Caco-2 (cell line): Measurements from ENCODE around the gene TBC1D25. TPM values are rescaled to one million over a fixed set of nuclear protein-coding genes. Genes with fewer than 3 reads are reported as not detected.

Source experiments
- BruUV-seq: library from RNA; stranded (reverse); fragments of 400-500 nt; replicated peaks from 2 replicates; lab custom pipeline; 2021; lab: Mats Ljungman, UMichigan
- CTCF ChIA-PET: fragments of 300-600 bp; sonication (Branson Sonifier 250); formaldehyde crosslinking; loops from one replicate; lab custom pipeline; 2022; ENCODE audit warnings: antibody characterized with exemption; lab: Charles Lee
- POLR2A ChIA-PET: fragments of 300-600 bp; sonication (Branson Sonifier 250); formaldehyde crosslinking; loops from one replicate; lab custom pipeline; 2022; ENCODE audit warnings: antibody characterized with exemption; lab: Charles Lee
- DNase-seq, 2 experiments: peaks; one replicate each; pipeline versions ENCODE4 v3.0.0 to v3.0.0-alpha.2; 2020 to 2022
- H3K27me3 ChIP-seq: replicated peaks from 2 replicates; pipeline ENCODE4 v1.6.0; 2011; ENCODE audit warnings: low read length; ENCODE audit not compliant: control insufficient read depth, insufficient read depth
- H3K36me3 ChIP-seq: 2 replicates; pipeline ENCODE4 v1.5.1; 2011; ENCODE audit warnings: low read length; ENCODE audit not compliant: control insufficient read depth, insufficient read depth
- H3K4me1 ChIP-seq: fragments of 250-450 bp; sonication (Bioruptor Pico); 2 replicates; pipeline ENCODE4 v1.5.1; 2020; ENCODE audit warnings: mild to moderate bottlenecking
- H3K4me3 ChIP-seq: 2 replicates; pipeline ENCODE4 v1.5.1; 2011; ENCODE audit warnings: low read depth, mild to moderate bottlenecking, control low read depth, low read length
- H3K9me3 ChIP-seq: fragments of 250-450 bp; sonication (Bioruptor Pico); 2 replicates; pipeline ENCODE4 v1.5.1; 2020; ENCODE audit warnings: mild to moderate bottlenecking, moderate library complexity
- H3K27ac Mint-ChIP-seq: one replicate; pipeline ENCODE4 v1.8.0; 2022; ENCODE audit warnings: mixed read lengths; ENCODE audit not compliant: unreplicated experiment
- H3K27me3 Mint-ChIP-seq: one replicate; pipeline ENCODE4 v1.8.0; 2022; ENCODE audit warnings: mixed read lengths; ENCODE audit not compliant: insufficient read depth, unreplicated experiment
- H3K36me3 Mint-ChIP-seq: one replicate; pipeline ENCODE4 v1.8.0; 2022; ENCODE audit warnings: mild to moderate bottlenecking, mixed read lengths; ENCODE audit not compliant: insufficient read depth, unreplicated experiment
- H3K4me1 Mint-ChIP-seq: one replicate; pipeline ENCODE4 v1.8.0; 2022; ENCODE audit warnings: low read depth, mixed read lengths; ENCODE audit not compliant: unreplicated experiment
- H3K4me3 Mint-ChIP-seq: one replicate; pipeline ENCODE4 v1.8.0; 2022; ENCODE audit warnings: mild to moderate bottlenecking, moderate library complexity, mixed read lengths; ENCODE audit not compliant: unreplicated experiment
- H3K9me3 Mint-ChIP-seq: one replicate; pipeline ENCODE4 v1.8.0; 2022; ENCODE audit warnings: mixed read lengths; ENCODE audit not compliant: unreplicated experiment
- CTCF ChIP-seq, 2 experiments: fragments of 200-600 bp in 1 of 2; IDR thresholded peaks; 1 replicate in 1 of 2; 2 replicates in 1 of 2; pipeline versions ENCODE4 v1.5.1 to v1.8.0; 2011 to 2022; ENCODE audit warnings: antibody characterized with exemption in 1 of 2, control low read depth in 1 of 2, inconsistent platforms in 1 of 2, low read depth in 1 of 2, low read length in 1 of 2, mild to moderate bottlenecking in 1 of 2, moderate library complexity in 1 of 2; ENCODE audit not compliant: insufficient read depth in 1 of 2, severe bottlenecking in 1 of 2, unreplicated experiment in 1 of 2
- intact Hi-C: fragments of 100-400 bp; cut with micrococcal nuclease; formaldehyde crosslinking; loops from one replicate; pipeline ENCODE4 v1.10.0; 2022; ENCODE audit not compliant: unreplicated experiment
- total RNA-seq: library from RNA; stranded (reverse); gene quantifications from 2 replicates; pipeline ENCODE4 v1.2.3, GENCODE V29; 2022

Gene TBC1D25
- total RNA-seq, 1 experiment from 2014 or later: 11.1 TPM

- no peak overlapping the region for H3K27ac Mint-ChIP-seq
- intact Hi-C loops: no loop called here
- no peak overlapping the region for H3K4me3 ChIP-seq
- H3K27me3 ChIP-seq: no peaks in the 10 kb centered on the region
- H3K36me3 ChIP-seq: no peaks in the 10 kb centered on the region
- ChIA-PET POLR2A (no interaction called here), CTCF (no interaction called here)
- H3K9me3 ChIP-seq: no peaks in the 10 kb centered on the region
- no peaks in the 10 kb centered on the region for H3K9me3 Mint-ChIP-seq
- H3K27me3 Mint-ChIP-seq: no peaks in the 10 kb centered on the region
- H3K4me1 ChIP-seq: no peaks in the 10 kb centered on the region
- BruUV-seq: no TSS peak
- no peak for TF ChIP-seq CTCF (IDR thresholded peaks at IDR 0.05; ENCODE audit: insufficient read depth in 1 of 2, low read depth in 1 of 2, low read length in 1 of 2, severe bottlenecking in 1 of 2, unreplicated experiment in 1 of 2)
- DNase-seq: no peak
- no peak overlapping the region for H3K4me3 Mint-ChIP-seq
- peaks cover 13% of the 10 kb centered on the region for H3K36me3 Mint-ChIP-seq
- H3K4me1 Mint-ChIP-seq: no peaks in the 10 kb centered on the region
Observed at GRCh38 chrX:48558271-48558670, 18.8 kb downstream of the TBC1D25 start.

GRCh38 chrX:48559636-48560035, 20.1 kb downstream of the TBC1D25 start:
- Mint-ChIP-seq H3K36me3 (peaks cover 8% of the 10 kb centered on the region), H3K27me3 (no peaks in the 10 kb centered on the region), H3K4me1 (no peaks in the 10 kb centered on the region), H3K9me3 (no peaks in the 10 kb centered on the region), H3K4me3 (no peak overlapping the region), H3K27ac (no peak overlapping the region)
- H3K9me3 ChIP-seq: no peaks in the 10 kb centered on the region
- ChIA-PET POLR2A (no interaction called here), CTCF (no interaction called here)
- no peak for DNase-seq
- no peaks in the 10 kb centered on the region for H3K4me1 ChIP-seq
- intact Hi-C loops: no loop called here
- TF ChIP-seq CTCF (IDR thresholded peaks at IDR 0.05; ENCODE audit: insufficient read depth in 1 of 2, low read depth in 1 of 2, low read length in 1 of 2, severe bottlenecking in 1 of 2, unreplicated experiment in 1 of 2): no peak
- no peaks in the 10 kb centered on the region for H3K27me3 ChIP-seq
- H3K4me3 ChIP-seq: no peak overlapping the region
- no TSS peak for BruUV-seq
- no peaks in the 10 kb centered on the region; the same call in 1 of the 2 replicates for H3K36me3 ChIP-seq

- Mint-ChIP-seq H3K36me3 (peaks cover 5% of the 10 kb centered on the region), H3K27ac (no peak overlapping the region), H3K4me1 (no peaks in the 10 kb centered on the region), H3K27me3 (no peaks in the 10 kb centered on the region), H3K4me3 (no peak overlapping the region), H3K9me3 (no peaks in the 10 kb centered on the region)
- intact Hi-C loops: no loop called here
- no peak for TF ChIP-seq CTCF (IDR thresholded peaks at IDR 0.05; ENCODE audit: insufficient read depth in 1 of 2, low read depth in 1 of 2, low read length in 1 of 2, severe bottlenecking in 1 of 2, unreplicated experiment in 1 of 2)
- POLR2A ChIA-PET: no interaction called here
- H3K4me1 ChIP-seq: no peaks in the 10 kb centered on the region
- BruUV-seq: no TSS peak
- no peaks in the 10 kb centered on the region for H3K27me3 ChIP-seq
- no peaks in the 10 kb centered on the region for H3K9me3 ChIP-seq
- H3K36me3 ChIP-seq: no peaks in the 10 kb centered on the region; the same call in 1 of the 2 replicates
- CTCF ChIA-PET: no interaction called here
- DNase-seq: no peak
- no peak overlapping the region for H3K4me3 ChIP-seq
Observed at GRCh38 chrX:48560056-48560455, 20.5 kb downstream of the TBC1D25 start.
